Activated T-helper 1 cell treated with anti-CD3 and anti-CD28 coated beads, Interleukin-12 subunit alpha, Interleukin-12 subunit beta, Interleukin-2, Interleukin-4 antibody, amounts not matched to agents 30 ng/mL and 10 ng/mL and 1 ng/mL, durations not matched to agents 14 hours and 24 hours and 36 hours (primary cell): ENCODE measurements around the gene REPS1. TPM values are rescaled to one million over a fixed set of nuclear protein-coding genes. Genes with fewer than 3 reads are reported as not detected.
A peak's percentile ranks its signal among the peaks of the same experiment; 100 is the strongest.

Source experiments
- DNase-seq: peaks from one replicate; pipeline ENCODE4 v3.0.0; 2021; ENCODE audit warnings: low spot score
- H3K27ac Mint-ChIP-seq: one replicate; pipeline ENCODE4 v1.8.0; 2021; ENCODE audit warnings: mild to moderate bottlenecking, mixed read lengths
- H3K27me3 Mint-ChIP-seq: one replicate; pipeline ENCODE4 v1.8.0; 2022; ENCODE audit warnings: mild to moderate bottlenecking, moderate library complexity, mixed read lengths; ENCODE audit not compliant: insufficient read depth
- H3K36me3 Mint-ChIP-seq: one replicate; pipeline ENCODE4 v1.8.0; 2021; ENCODE audit warnings: low read depth, mixed read lengths
- H3K4me1 Mint-ChIP-seq: one replicate; pipeline ENCODE4 v1.8.0; 2021; ENCODE audit warnings: low read depth, mixed read lengths
- H3K4me3 Mint-ChIP-seq: one replicate; pipeline ENCODE4 v1.8.0; 2021; ENCODE audit warnings: mild to moderate bottlenecking, moderate library complexity, mixed read lengths
- H3K9me3 Mint-ChIP-seq: one replicate; pipeline ENCODE4 v1.8.0; 2021; ENCODE audit warnings: mixed read lengths
- intact Hi-C: fragments of 100-400 bp; cut with micrococcal nuclease; formaldehyde crosslinking; loops from one replicate; pipeline ENCODE4 v1.15.1; 2024
- total RNA-seq: library from RNA; stranded (reverse); gene quantifications from 2 replicates; pipeline ENCODE4 v1.2.3, GENCODE V29; 2022

Gene REPS1
- total RNA-seq, 1 donor from 2014 or later: 74.6 TPM

GRCh38 chr6:138977242-138977641 is 10.8 kb downstream of the REPS1 start:
- intact Hi-C loops: no loop called here
- no peak overlapping the region for H3K27ac Mint-ChIP-seq
- H3K27me3 Mint-ChIP-seq: no peaks in the 10 kb centered on the region
- DNase-seq: no peak
- H3K36me3 Mint-ChIP-seq: peaks cover 2% of the 10 kb centered on the region
- H3K9me3 Mint-ChIP-seq: no peaks in the 10 kb centered on the region
- H3K4me3 Mint-ChIP-seq: no peak overlapping the region
- peaks cover 36% of the 10 kb centered on the region for H3K4me1 Mint-ChIP-seq

- no peak for DNase-seq
These were observed 12.2 kb downstream of the REPS1 start for GRCh38 chr6:138975815-138976214.

DNA sequence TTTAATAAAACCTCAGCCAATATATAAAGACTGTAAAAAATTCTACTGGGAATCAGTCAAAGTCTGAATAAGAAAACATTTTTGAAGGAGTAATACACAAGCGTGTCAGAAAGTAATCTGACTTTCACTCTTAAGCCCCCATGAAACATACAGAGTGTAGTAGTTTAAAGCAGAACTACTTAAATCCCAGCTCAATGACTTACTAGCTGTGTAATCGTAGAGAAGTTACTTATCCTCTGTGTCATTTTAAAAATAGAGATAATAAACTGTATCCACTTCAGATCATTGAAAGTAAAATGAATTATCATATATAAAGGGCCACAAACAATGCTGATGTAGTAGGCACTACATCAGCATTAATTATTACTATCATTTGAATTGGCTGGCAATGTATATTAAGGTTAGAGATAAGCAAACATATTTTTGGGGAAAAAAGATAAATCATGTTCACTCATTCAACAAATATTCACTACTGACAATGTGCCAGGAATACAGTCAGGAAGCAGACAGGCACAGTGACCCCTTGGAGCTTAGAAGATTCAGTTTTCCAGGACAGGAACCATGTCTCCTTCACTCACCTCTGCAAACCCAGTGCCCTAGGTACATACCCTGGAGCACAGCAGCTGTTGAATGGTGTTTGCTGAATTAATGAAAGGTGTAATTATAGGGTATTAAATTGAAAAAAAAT is 14.4 kb downstream of the REPS1 start:
- no peaks in the 10 kb centered on the region for H3K27me3 Mint-ChIP-seq
- H3K9me3 Mint-ChIP-seq: no peaks in the 10 kb centered on the region
- no peak overlapping the region for H3K27ac Mint-ChIP-seq
- intact Hi-C loops: no loop called here
- no peak overlapping the region for H3K4me3 Mint-ChIP-seq
- DNase-seq: no peak
- H3K4me1 Mint-ChIP-seq: peaks cover 51% of the 10 kb centered on the region
- peaks cover 6% of the 10 kb centered on the region for H3K36me3 Mint-ChIP-seq

More at GRCh38 chr6:138975815-138976214, 12.2 kb downstream of the REPS1 start:
- intact Hi-C loops: no loop called here
- H3K27ac Mint-ChIP-seq: no peak overlapping the region
- H3K9me3 Mint-ChIP-seq: no peaks in the 10 kb centered on the region
- H3K36me3 Mint-ChIP-seq: peaks cover 2% of the 10 kb centered on the region
- H3K4me1 Mint-ChIP-seq: peaks cover 51% of the 10 kb centered on the region
- H3K4me3 Mint-ChIP-seq: no peak overlapping the region
- H3K27me3 Mint-ChIP-seq: no peaks in the 10 kb centered on the region

DNA sequence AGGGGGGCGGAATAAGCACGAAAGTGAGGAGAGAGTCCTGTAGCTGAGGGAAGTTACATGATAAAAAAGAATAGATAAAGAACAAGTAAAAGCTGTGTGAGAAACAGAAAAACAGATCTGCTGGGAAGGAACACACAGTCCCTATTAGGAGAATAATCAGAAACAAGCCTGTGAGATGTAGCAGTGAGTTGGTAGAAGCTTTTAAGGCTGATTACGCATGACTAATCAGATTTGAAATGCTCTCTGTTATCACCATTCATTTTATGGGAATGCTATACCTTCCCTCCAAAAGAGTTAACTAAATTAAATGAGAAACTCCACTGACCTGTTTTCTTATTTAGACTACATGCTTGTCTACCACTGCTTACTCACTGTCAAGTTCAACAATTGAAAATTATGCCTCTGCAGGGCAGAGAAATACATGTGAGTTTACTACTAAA is 15.8 kb downstream of the REPS1 start:
- H3K9me3 Mint-ChIP-seq: no peaks in the 10 kb centered on the region
- H3K27me3 Mint-ChIP-seq: no peaks in the 10 kb centered on the region
- H3K27ac Mint-ChIP-seq: no peak overlapping the region
- H3K4me1 Mint-ChIP-seq: peaks cover 56% of the 10 kb centered on the region
- no peak for DNase-seq
- H3K4me3 Mint-ChIP-seq: no peak overlapping the region
- intact Hi-C loops: no loop called here
- H3K36me3 Mint-ChIP-seq: peaks cover 6% of the 10 kb centered on the region

DNA sequence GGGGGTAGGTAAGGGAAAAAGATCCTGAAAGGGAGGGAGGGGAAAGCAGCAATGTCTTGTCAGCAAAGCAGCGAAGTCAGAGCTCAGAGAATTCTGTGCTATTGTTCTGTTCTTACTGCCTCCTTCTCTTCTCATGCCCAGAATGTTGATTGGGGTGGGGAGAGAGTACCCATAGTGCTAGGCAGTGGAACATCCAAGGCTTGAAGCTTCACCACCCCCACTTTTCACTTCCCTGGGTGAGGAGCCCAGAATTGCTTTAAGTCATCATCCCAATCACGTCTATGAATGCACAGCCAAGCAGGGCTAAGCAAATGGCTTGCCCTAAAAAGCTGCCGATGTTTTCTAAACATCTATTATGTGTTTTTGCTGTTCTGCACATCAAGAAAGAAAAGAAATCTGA is 16.5 kb downstream of the REPS1 start:
- DNase-seq: no peak
- H3K4me1 Mint-ChIP-seq: peaks cover 56% of the 10 kb centered on the region
- H3K27me3 Mint-ChIP-seq: no peaks in the 10 kb centered on the region
- H3K36me3 Mint-ChIP-seq: peaks cover 6% of the 10 kb centered on the region
- no peaks in the 10 kb centered on the region for H3K9me3 Mint-ChIP-seq
- intact Hi-C loops: loop anchor here (2.0 kb wide), 2 partner anchors 15 to 25 kb away; no protein-coding TSS in a partner anchor
- peak overlapping the region; percentile 27 for H3K27ac Mint-ChIP-seq
- no peak overlapping the region for H3K4me3 Mint-ChIP-seq

GRCh38 chr6:138970856-138971425 is 17.1 kb downstream of the REPS1 start:
- Mint-ChIP-seq H3K4me1 (peaks cover 56% of the 10 kb centered on the region), H3K4me3 (no peak overlapping the region), H3K27ac (no peak overlapping the region), H3K36me3 (peaks cover 6% of the 10 kb centered on the region), H3K9me3 (no peaks in the 10 kb centered on the region), H3K27me3 (no peaks in the 10 kb centered on the region)
- DNase-seq: no peak
- intact Hi-C loops: loop anchor here (2.0 kb wide), 2 partner anchors 16 to 24 kb away; no protein-coding TSS in a partner anchor

DNA sequence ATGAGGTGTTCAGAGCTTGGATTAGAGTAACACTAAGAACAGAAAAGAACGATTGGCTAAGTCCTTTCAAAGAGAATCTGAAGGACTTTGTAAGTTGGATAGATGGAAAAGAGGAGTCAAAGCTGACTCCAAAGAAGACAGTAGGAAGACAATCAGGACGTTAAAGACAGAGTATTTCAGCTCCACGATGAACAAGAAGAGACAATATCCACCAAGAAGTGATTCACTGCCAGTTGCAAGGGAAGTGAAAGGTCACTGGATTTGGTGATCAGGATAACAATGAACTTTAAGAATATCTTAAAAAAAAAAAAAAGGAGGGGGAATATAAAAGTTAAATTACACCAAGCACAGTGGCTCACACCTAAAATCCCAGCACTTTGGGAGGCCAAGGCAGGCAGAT is 17.9 kb downstream of the REPS1 start:
- peaks cover 6% of the 10 kb centered on the region for H3K36me3 Mint-ChIP-seq
- H3K4me1 Mint-ChIP-seq: peaks cover 55% of the 10 kb centered on the region
- no peak overlapping the region for H3K27ac Mint-ChIP-seq
- no peaks in the 10 kb centered on the region for H3K27me3 Mint-ChIP-seq
- no peak overlapping the region for H3K4me3 Mint-ChIP-seq
- H3K9me3 Mint-ChIP-seq: no peaks in the 10 kb centered on the region
- intact Hi-C loops: loop anchor here (2.0 kb wide), 2 partner anchors 17 to 23 kb away; no protein-coding TSS in a partner anchor
- DNase-seq: no peak

DNA sequence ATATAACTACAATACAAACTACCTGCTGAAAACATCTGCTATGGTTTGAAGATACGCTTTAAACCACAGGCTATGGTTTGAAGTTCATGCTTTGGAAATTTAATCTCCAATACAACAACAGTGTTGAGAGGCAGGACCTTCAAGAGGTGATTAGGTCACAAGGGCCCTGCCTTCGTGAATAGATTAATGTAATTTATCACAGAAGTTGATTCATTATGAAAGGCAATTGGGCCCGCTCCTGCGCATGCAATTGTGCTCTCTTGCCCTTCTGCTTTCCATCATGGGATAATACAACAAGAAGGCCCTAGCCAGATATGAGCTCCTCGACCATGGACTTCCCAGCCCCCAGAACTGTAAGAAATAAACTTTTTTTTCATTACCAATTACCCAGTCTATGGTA is 21.2 kb downstream of the REPS1 start:
- Mint-ChIP-seq H3K27ac (no peak overlapping the region), H3K27me3 (no peaks in the 10 kb centered on the region), H3K4me1 (peaks cover 29% of the 10 kb centered on the region), H3K9me3 (no peaks in the 10 kb centered on the region), H3K4me3 (no peak overlapping the region), H3K36me3 (peaks cover 6% of the 10 kb centered on the region)
- intact Hi-C loops: no loop called here
- DNase-seq: no peak

- Mint-ChIP-seq H3K36me3 (peaks cover 6% of the 10 kb centered on the region), H3K9me3 (no peaks in the 10 kb centered on the region), H3K27ac (no peak overlapping the region), H3K27me3 (no peaks in the 10 kb centered on the region), H3K4me1 (peaks cover 20% of the 10 kb centered on the region), H3K4me3 (no peak overlapping the region)
- no peak for DNase-seq
- intact Hi-C loops: no loop called here
These were observed 22.1 kb downstream of the REPS1 start for GRCh38 chr6:138965971-138966370.

DNA sequence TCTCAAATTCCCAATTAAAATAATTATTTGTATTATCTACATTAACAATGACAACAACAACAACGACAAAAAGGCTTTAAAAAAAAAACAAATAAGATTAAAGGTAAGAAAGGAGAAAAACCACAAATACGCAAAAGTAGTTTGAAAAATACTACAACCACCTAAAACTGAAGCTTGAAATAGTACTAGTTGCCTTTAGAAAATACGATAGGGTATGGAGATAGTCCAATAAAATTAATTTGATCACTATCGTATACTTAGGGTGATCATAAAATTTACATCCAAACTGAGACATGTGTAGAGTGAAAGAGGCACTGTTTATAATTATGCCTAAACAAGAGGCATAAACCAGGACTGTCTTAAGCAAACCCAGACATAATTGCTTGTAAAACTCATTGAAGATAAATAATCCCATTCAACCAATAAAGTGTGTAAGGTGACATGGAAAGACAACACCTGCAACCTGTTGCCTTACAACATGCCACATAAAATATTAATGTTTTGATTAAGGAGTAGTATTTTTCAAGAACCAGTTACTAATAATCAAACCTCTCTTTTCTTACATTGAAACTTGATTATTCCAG is 22.7 kb downstream of the REPS1 start:
- H3K27ac Mint-ChIP-seq: no peak overlapping the region
- DNase-seq: no peak
- intact Hi-C loops: no loop called here

DNA sequence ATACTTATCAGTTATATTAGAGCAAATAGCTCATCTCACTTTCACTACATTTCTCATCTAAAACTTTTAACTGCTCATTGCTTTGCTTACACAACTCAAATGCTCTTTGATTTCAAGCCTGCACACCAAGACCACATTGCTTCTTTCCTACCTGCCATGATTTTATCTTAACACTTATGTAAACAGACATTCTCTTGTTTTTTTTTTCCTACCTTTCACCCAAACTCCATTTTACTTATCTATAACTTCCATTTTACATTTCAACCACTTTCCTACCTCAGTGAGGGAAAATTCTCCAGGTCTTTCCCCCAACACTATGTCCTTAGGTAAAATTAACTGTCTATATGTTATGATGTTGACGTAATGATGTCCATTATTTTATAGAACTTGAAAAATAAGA is 24.0 kb downstream of the REPS1 start:
- H3K27ac Mint-ChIP-seq: no peak overlapping the region

More for the DNA sequence above, 22.7 kb downstream of the REPS1 start:
- H3K4me3 Mint-ChIP-seq: no peak overlapping the region
- peaks cover 15% of the 10 kb centered on the region for H3K4me1 Mint-ChIP-seq
- no peaks in the 10 kb centered on the region for H3K27me3 Mint-ChIP-seq
- peaks cover 6% of the 10 kb centered on the region for H3K36me3 Mint-ChIP-seq
- no peaks in the 10 kb centered on the region for H3K9me3 Mint-ChIP-seq

GRCh38 chr6:138963531-138963930 is 24.5 kb downstream of the REPS1 start:
- Mint-ChIP-seq H3K36me3 (no peaks in the 10 kb centered on the region), H3K4me3 (no peak overlapping the region), H3K9me3 (no peaks in the 10 kb centered on the region), H3K4me1 (peaks cover 16% of the 10 kb centered on the region), H3K27ac (no peak overlapping the region), H3K27me3 (no peaks in the 10 kb centered on the region)
- intact Hi-C loops: no loop called here
- DNase-seq: no peak

More for the DNA sequence above, 24.0 kb downstream of the REPS1 start:
- Mint-ChIP-seq H3K4me1 (peaks cover 15% of the 10 kb centered on the region), H3K4me3 (no peak overlapping the region), H3K9me3 (no peaks in the 10 kb centered on the region), H3K36me3 (peaks cover 3% of the 10 kb centered on the region), H3K27me3 (no peaks in the 10 kb centered on the region)
- intact Hi-C loops: no loop called here
- DNase-seq: no peak

DNA sequence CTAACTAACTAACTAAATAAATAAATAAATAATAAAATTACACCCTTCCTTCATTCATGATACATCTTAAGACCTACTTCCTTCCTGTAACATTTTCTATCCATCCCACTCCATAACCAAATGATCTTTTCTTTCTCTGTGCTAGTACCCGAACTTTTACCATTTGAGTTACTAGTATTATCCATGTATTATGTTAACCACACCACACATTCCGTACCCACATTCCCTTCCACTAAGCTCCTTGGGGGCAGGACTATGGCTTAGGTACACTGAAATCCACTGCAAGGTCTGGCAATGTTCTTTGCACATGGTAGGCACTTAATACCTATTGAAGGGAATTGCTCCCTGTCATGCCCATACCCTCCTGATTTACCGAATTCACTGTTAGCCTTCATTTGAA is 24.9 kb downstream of the REPS1 start:
- H3K36me3 Mint-ChIP-seq: no peaks in the 10 kb centered on the region

More for the DNA sequence above, 24.9 kb downstream of the REPS1 start:
- H3K9me3 Mint-ChIP-seq: no peaks in the 10 kb centered on the region
- intact Hi-C loops: no loop called here
- H3K27ac Mint-ChIP-seq: no peak overlapping the region
- peaks cover 20% of the 10 kb centered on the region for H3K4me1 Mint-ChIP-seq
- no peak for DNase-seq
- H3K4me3 Mint-ChIP-seq: no peak overlapping the region
- H3K27me3 Mint-ChIP-seq: no peaks in the 10 kb centered on the region
